ENCODE measurements around the gene POLA1.
"Not testable (repeated sequence)": the region's sequence is repeated elsewhere in the genome, so short reads cannot be mapped to it uniquely, and the experiment has no call there.

The POLA1 gene

GRCh38 chrX:24693453-24694202 lies at the start of gene POLA1:
TSS of gene POLA1 (plus strand) at chrX:24693918. CDS start at chrX:24693962, 44 bp downstream.
- Histone ChIP-seq H3K27me3 (ENCODE audit: control insufficient read depth in 1 of 2, insufficient read depth in 2 of 2, low read length in 2 of 2) (no peaks in the 10 kb centered on the region), H3K36me3 (ENCODE audit: control insufficient read depth in 1 of 2, insufficient read depth in 2 of 2, low read length in 2 of 2) (no peaks in the 10 kb centered on the region), H3K4me3 (ENCODE audit: low read depth in 1 of 2, low read length in 2 of 2) (peak within 1 kb of the TSS; percentile 75 to 79), H3K27ac (ENCODE audit: low read depth, low read length) (peak within 1 kb of the TSS; percentile 36), H3K9ac (ENCODE audit: low read depth in 1 of 2, low read length in 2 of 2) (peak within 1 kb of the TSS; percentile 57 to 70), H3K4me1 (ENCODE audit: control insufficient read depth in 1 of 2, insufficient read depth in 2 of 2, low read length in 2 of 2) (peaks cover 3 to 12% of the 10 kb centered on the region in 2 donors), H3K9me3 (ENCODE audit: control insufficient read depth in 1 of 2, low read length in 2 of 2) (no peaks in the 10 kb centered on the region)

DNA sequence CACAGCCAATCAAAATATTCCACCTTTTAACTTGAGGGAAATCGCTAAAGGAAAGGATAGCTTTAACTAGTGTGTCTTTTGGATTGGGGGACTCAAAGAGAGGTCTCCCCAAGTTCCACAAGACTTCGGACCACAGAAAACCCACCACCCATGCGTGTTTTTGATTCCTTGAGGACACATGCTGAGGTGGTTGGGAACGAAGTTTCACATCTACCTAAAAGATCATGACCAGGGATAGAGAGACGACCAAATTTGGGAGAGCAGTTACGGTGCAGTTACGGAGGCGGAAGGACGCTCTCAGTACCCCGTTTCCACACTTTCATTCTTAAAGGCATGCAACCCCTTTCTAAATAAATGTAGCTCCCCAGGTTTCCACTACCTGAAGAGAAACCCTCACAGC lies 47.7 kb upstream of the POLA1 start:
- no peaks in the 10 kb centered on the region for H3K9me3 ChIP-seq (ENCODE audit: control insufficient read depth in 1 of 2, low read length in 2 of 2)
- no peaks in the 10 kb centered on the region for H3K36me3 ChIP-seq (ENCODE audit: control insufficient read depth in 1 of 2, insufficient read depth in 2 of 2, low read length in 2 of 2)
- no peak overlapping the region for H3K4me3 ChIP-seq (ENCODE audit: low read depth in 1 of 2, low read length in 2 of 2)
- peaks cover 0 to 4% of the 10 kb centered on the region in 2 donors for H3K4me1 ChIP-seq (ENCODE audit: control insufficient read depth in 1 of 2, insufficient read depth in 2 of 2, low read length in 2 of 2)
- H3K27me3 ChIP-seq (ENCODE audit: control insufficient read depth in 1 of 2, insufficient read depth in 2 of 2, low read length in 2 of 2), result no peaks in the 10 kb centered on the region
- H3K9ac ChIP-seq (ENCODE audit: low read depth in 1 of 2, low read length in 2 of 2), result no peak overlapping the region
- H3K27ac ChIP-seq (ENCODE audit: low read depth, low read length), result no peak overlapping the region

DNA sequence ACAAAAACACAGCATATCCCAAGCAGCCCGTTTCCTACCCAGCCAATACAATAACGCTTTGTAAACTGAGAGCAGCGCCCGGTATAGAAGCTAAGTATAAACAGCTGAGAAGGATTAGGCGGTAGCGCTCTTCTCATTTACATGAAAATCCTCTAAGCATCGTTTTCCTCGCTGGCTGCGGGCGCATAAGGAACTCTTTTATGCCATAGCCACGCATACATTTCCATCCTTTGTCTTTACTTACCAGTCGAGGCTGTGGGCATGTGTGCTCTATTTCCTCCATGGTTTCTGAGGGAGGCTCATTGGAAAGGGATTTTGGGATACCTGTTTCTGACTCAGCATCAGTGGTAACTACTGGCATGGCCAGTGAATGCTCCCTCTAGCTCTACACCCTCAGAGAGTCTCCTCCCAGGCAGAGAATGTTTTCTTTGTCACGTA lies 47.0 kb upstream of the POLA1 start:
- no peaks in the 10 kb centered on the region for H3K36me3 ChIP-seq (ENCODE audit: control insufficient read depth in 1 of 2, insufficient read depth in 2 of 2, low read length in 2 of 2)
- peaks cover 0 to 4% of the 10 kb centered on the region in 2 donors for H3K4me1 ChIP-seq (ENCODE audit: control insufficient read depth in 1 of 2, insufficient read depth in 2 of 2, low read length in 2 of 2)
- no peaks in the 10 kb centered on the region for H3K27me3 ChIP-seq (ENCODE audit: control insufficient read depth in 1 of 2, insufficient read depth in 2 of 2, low read length in 2 of 2)
- no peaks in the 10 kb centered on the region for H3K9me3 ChIP-seq (ENCODE audit: control insufficient read depth in 1 of 2, low read length in 2 of 2)
- H3K9ac ChIP-seq (ENCODE audit: low read depth in 1 of 2, low read length in 2 of 2), result no peak overlapping the region
- peak overlapping the region; percentile 15 to 34 for H3K4me3 ChIP-seq (ENCODE audit: low read depth in 1 of 2, low read length in 2 of 2)
- no peak overlapping the region for H3K27ac ChIP-seq (ENCODE audit: low read depth, low read length)

DNA sequence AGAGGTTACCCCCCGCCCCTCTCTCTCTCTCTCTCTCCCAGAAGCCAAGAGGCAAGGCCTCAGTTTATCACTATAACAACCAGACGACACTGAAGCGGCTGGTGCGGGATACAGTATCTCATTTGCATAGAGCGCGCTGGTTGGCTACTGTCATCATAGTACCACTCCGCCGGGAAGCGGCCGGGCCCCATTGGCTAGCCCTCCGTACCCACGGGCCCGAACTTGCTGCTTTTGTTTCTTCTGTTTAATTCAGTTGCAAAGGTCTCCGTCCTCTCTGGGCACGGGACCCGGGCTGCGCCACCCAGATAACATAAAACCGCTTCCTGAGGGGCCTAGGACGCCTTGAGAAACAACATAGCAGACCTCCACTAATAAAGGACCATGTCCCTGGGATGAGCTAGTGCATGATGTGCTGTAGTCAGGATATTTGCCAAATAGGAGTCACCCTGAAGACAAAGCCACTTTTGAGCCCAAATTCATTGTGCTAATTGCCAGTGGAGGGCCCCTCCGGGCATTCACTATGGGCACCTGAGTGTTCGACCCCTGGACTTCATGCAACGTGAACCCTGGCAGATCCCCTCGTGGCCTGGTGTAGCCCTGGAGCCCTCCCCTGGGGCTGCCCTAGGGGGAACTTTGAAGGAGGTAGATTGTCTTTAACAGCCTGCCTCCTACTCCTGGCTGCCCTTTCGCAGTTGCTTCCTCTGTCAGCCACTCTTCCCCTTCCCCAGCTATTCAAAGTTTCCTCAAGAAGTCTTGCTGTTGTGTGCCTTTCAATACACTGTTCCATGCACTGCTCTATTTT lies 46.3 kb upstream of the POLA1 start, which contains the start of gene PCYT1B:
TSS of gene PCYT1B (minus strand) at position 91 of the 802 bp plus-strand sequence. CDS start 242 bp downstream, outside the sequence.
- Histone ChIP-seq H3K4me3 (ENCODE audit: low read depth in 1 of 2, low read length in 2 of 2) (peak within 1 kb of the TSS; percentile 47 to 50), H3K9ac (ENCODE audit: low read depth in 1 of 2, low read length in 2 of 2) (no peak within 1 kb of the TSS), H3K4me1 (ENCODE audit: control insufficient read depth in 1 of 2, insufficient read depth in 2 of 2, low read length in 2 of 2) (peaks cover 0 to 4% of the 10 kb centered on the region in 2 donors), H3K9me3 (ENCODE audit: control insufficient read depth in 1 of 2, low read length in 2 of 2) (no peaks in the 10 kb centered on the region), H3K27ac (ENCODE audit: low read depth, low read length) (no peak within 1 kb of the TSS), H3K27me3 (ENCODE audit: control insufficient read depth in 1 of 2, insufficient read depth in 2 of 2, low read length in 2 of 2) (no peaks in the 10 kb centered on the region), H3K36me3 (ENCODE audit: control insufficient read depth in 1 of 2, insufficient read depth in 2 of 2, low read length in 2 of 2) (no peaks in the 10 kb centered on the region)

DNA sequence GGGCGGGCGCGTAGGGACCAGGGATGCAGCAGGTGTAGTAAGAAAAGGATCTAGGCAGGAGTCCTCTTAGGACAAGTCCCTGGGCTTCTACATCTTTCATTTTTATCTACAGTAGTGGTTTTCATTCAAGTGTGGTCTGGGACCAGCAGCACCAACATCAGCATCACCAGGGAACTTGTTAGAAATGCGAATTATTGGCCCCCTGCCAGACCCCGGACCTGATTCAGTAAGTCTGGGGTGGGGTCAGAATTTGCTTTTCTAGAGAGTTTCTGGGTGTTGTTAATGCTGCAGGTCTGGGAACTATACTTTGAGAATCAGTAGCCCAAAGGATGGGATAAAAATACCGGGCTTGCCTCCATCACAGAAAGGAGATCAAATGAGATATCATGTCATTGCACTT lies 45.2 kb upstream of the POLA1 start:
- Histone ChIP-seq H3K27me3 (ENCODE audit: control insufficient read depth in 1 of 2, insufficient read depth in 2 of 2, low read length in 2 of 2) (no peaks in the 10 kb centered on the region), H3K4me3 (ENCODE audit: low read depth in 1 of 2, low read length in 2 of 2) (no peak overlapping the region), H3K27ac (ENCODE audit: low read depth, low read length) (no peak overlapping the region), H3K9me3 (ENCODE audit: control insufficient read depth in 1 of 2, low read length in 2 of 2) (no peaks in the 10 kb centered on the region), H3K36me3 (ENCODE audit: control insufficient read depth in 1 of 2, insufficient read depth in 2 of 2, low read length in 2 of 2) (no peaks in the 10 kb centered on the region), H3K4me1 (ENCODE audit: control insufficient read depth in 1 of 2, insufficient read depth in 2 of 2, low read length in 2 of 2) (peaks cover 0 to 4% of the 10 kb centered on the region in 2 donors), H3K9ac (ENCODE audit: low read depth in 1 of 2, low read length in 2 of 2) (no peak overlapping the region)

GRCh38 chrX:24651783-24652182 lies 41.9 kb upstream of the POLA1 start:
- H3K36me3 ChIP-seq (ENCODE audit: control insufficient read depth in 1 of 2, insufficient read depth in 2 of 2, low read length in 2 of 2), result no peaks in the 10 kb centered on the region

GRCh38 chrX:24655679-24656078 lies 38.0 kb upstream of the POLA1 start:
- H3K27ac ChIP-seq (ENCODE audit: low read depth, low read length); H3K9me3 ChIP-seq (ENCODE audit: control insufficient read depth in 1 of 2, low read length in 2 of 2); H3K9ac ChIP-seq (ENCODE audit: low read depth in 1 of 2, low read length in 2 of 2); H3K4me3 ChIP-seq (ENCODE audit: low read depth in 1 of 2, low read length in 2 of 2); H3K27me3 ChIP-seq (ENCODE audit: control insufficient read depth in 1 of 2, insufficient read depth in 2 of 2, low read length in 2 of 2); H3K4me1 ChIP-seq (ENCODE audit: control insufficient read depth in 1 of 2, insufficient read depth in 2 of 2, low read length in 2 of 2); H3K36me3 ChIP-seq (ENCODE audit: control insufficient read depth in 1 of 2, insufficient read depth in 2 of 2, low read length in 2 of 2): not testable (repeated sequence)

More at GRCh38 chrX:24651783-24652182, 41.9 kb upstream of the POLA1 start:
- H3K9me3 ChIP-seq (ENCODE audit: control insufficient read depth in 1 of 2, low read length in 2 of 2), result no peaks in the 10 kb centered on the region
- no peak overlapping the region for H3K9ac ChIP-seq (ENCODE audit: low read depth in 1 of 2, low read length in 2 of 2)
- no peak overlapping the region for H3K4me3 ChIP-seq (ENCODE audit: low read depth in 1 of 2, low read length in 2 of 2)
- no peaks in the 10 kb centered on the region for H3K27me3 ChIP-seq (ENCODE audit: control insufficient read depth in 1 of 2, insufficient read depth in 2 of 2, low read length in 2 of 2)
- peaks cover 0 to 2% of the 10 kb centered on the region in 2 donors for H3K4me1 ChIP-seq (ENCODE audit: control insufficient read depth in 1 of 2, insufficient read depth in 2 of 2, low read length in 2 of 2)
- no peak overlapping the region for H3K27ac ChIP-seq (ENCODE audit: low read depth, low read length)

DNA sequence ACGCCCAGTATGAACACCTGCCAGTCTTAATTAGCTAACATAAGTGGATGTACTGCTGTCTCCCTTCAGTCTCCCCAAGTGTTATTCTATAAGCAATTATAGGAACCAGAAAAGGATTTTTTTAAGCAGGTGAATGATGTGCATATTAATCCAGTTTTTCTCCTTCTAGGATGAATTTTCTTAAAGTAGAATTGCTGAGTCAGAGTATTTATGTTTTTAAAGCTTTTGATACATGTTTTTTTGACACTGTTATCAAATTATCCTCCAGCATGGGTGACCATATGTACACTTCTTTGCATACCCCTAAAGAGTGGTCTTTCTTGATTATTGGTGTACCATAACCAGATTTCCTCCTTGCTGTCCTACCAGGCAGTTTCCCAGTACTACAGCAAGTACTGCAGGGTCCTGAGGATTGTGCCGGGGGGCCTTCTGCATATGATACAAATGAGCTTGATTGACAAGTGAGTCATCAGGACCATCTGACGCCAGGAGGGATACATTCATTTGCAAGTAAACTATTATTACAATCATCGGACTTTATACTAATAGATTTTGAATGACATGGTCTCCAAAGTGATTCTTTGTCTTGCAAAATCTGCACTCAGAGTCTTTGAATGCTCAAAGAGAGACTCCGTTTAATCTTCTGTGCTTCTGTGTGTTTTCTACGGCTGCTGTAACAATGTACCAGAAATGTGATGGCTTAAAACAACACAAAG lies 35.9 kb upstream of the POLA1 start:
- H3K9ac ChIP-seq (ENCODE audit: low read depth in 1 of 2, low read length in 2 of 2), result no peak overlapping the region
- no peaks in the 10 kb centered on the region for H3K4me1 ChIP-seq (ENCODE audit: control insufficient read depth in 1 of 2, insufficient read depth in 2 of 2, low read length in 2 of 2)
- no peak overlapping the region for H3K27ac ChIP-seq (ENCODE audit: low read depth, low read length)
- no peaks in the 10 kb centered on the region for H3K9me3 ChIP-seq (ENCODE audit: control insufficient read depth in 1 of 2, low read length in 2 of 2)
- no peak overlapping the region for H3K4me3 ChIP-seq (ENCODE audit: low read depth in 1 of 2, low read length in 2 of 2)
- no peaks in the 10 kb centered on the region for H3K36me3 ChIP-seq (ENCODE audit: control insufficient read depth in 1 of 2, insufficient read depth in 2 of 2, low read length in 2 of 2)
- H3K27me3 ChIP-seq (ENCODE audit: control insufficient read depth in 1 of 2, insufficient read depth in 2 of 2, low read length in 2 of 2), result no peaks in the 10 kb centered on the region

GRCh38 chrX:24658421-24658820 lies 35.3 kb upstream of the POLA1 start:
- H3K9ac ChIP-seq (ENCODE audit: low read depth in 1 of 2, low read length in 2 of 2), result no peak overlapping the region
- H3K4me3 ChIP-seq (ENCODE audit: low read depth in 1 of 2, low read length in 2 of 2), result no peak overlapping the region
- no peaks in the 10 kb centered on the region for H3K4me1 ChIP-seq (ENCODE audit: control insufficient read depth in 1 of 2, insufficient read depth in 2 of 2, low read length in 2 of 2)
- no peaks in the 10 kb centered on the region for H3K9me3 ChIP-seq (ENCODE audit: control insufficient read depth in 1 of 2, low read length in 2 of 2)
- H3K27me3 ChIP-seq (ENCODE audit: control insufficient read depth in 1 of 2, insufficient read depth in 2 of 2, low read length in 2 of 2), result no peaks in the 10 kb centered on the region
- H3K36me3 ChIP-seq (ENCODE audit: control insufficient read depth in 1 of 2, insufficient read depth in 2 of 2, low read length in 2 of 2), result no peaks in the 10 kb centered on the region
- H3K27ac ChIP-seq (ENCODE audit: low read depth, low read length), result no peak overlapping the region

- no peak overlapping the region for H3K9ac ChIP-seq (ENCODE audit: low read depth in 1 of 2, low read length in 2 of 2)
- no peaks in the 10 kb centered on the region for H3K4me1 ChIP-seq (ENCODE audit: control insufficient read depth in 1 of 2, insufficient read depth in 2 of 2, low read length in 2 of 2)
- no peak overlapping the region for H3K4me3 ChIP-seq (ENCODE audit: low read depth in 1 of 2, low read length in 2 of 2)
- H3K9me3 ChIP-seq (ENCODE audit: control insufficient read depth in 1 of 2, low read length in 2 of 2), result no peaks in the 10 kb centered on the region
- H3K27me3 ChIP-seq (ENCODE audit: control insufficient read depth in 1 of 2, insufficient read depth in 2 of 2, low read length in 2 of 2), result no peaks in the 10 kb centered on the region
- no peak overlapping the region for H3K27ac ChIP-seq (ENCODE audit: low read depth, low read length)
- H3K36me3 ChIP-seq (ENCODE audit: control insufficient read depth in 1 of 2, insufficient read depth in 2 of 2, low read length in 2 of 2), result no peaks in the 10 kb centered on the region
These were observed 34.6 kb upstream of the POLA1 start for GRCh38 chrX:24659106-24659505.

All from duodenal mucosa (tissue), 2 donors.